Renal cortical epithelial cell (primary cell): ENCODE measurements around the gene TBCD. TPM values are rescaled to one million over a fixed set of nuclear protein-coding genes. Genes with fewer than 3 reads are reported as not detected.

Source experiments
- DNase-seq: peaks from one replicate; pipeline ENCODE4 v3.0.0-alpha.2; 2011; ENCODE audit warnings: low read depth
- total RNA-seq: library from RNA; depleted of rRNA; stranded (reverse); fragments of >200 nt; gene quantifications from 2 replicates; pipeline ENCODE4 v1.2.3, GENCODE V29; 2014

TBCD gene
- total RNA-seq, 1 donor from 2014 or later = 38.5 TPM

DNA sequence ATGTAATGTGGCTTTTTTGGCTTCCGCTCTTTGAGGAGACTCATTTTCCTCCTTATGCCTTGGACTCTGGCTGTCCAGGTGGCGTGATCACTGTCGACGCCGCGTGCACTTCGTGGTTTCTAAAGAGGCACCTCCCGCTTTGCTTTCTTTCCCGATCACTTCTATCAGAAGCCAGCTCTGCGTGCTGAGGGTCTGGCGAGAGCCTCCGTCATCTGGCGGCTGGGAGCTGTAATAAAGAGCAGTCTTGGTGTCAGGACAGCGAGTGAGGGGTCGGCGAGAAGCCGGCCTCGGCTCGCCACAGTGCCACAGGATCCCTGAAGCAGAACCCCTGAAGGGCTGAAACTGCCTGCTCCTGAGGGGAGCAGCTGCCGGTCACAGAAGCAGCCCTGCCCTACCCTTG is 80.5 kb downstream of the TBCD start:
- DNase-seq = no peak

DNA sequence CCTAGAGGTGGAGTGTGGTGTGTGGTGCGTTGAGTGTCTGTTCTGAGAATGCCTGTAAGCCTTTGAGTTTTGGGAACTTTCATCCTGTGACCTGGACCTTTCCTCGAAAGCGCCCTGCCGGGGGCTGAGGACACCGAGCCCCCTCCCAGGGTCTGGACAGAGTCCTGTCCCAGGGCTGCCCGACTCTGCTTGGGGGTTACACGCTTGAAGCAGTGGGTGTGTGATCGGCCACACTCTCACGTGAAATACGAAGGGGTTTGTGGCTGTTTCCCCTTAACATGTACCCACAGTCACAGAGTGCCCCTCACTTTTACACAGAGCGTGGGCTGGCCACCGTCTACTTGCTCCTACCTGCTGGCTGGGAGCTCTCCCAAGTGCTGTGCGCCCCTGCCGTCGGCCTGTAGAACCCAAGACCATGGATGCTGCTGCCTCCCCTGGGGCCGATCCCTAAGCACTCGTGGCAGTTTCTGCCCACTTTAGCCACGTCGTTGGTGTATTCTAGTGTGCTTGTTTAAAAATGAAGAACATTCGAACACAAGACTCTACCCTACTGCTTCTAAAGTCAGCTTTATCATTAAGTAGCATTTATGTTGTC is 81.1 kb downstream of the TBCD start:
- no peak for DNase-seq

DNA sequence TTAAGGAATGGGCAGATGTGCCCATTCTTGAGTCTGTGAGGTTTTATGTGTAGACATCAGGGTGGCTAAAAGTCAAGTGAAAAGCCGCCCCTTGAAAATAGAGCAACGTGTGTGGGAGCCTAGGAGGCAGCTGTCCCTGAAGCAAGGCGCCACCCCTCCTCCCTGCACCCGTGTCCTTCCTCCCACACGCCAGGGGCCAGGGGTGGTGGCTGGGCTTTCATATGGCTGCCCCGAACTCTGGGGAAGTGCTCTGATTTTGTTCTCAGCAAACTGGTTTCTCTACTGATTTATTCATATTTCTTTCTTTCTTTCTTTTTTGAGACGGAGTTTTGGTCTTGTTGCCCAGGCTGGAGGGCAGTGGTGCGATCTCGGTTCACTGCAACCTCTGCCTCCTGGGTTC is 83.3 kb downstream of the TBCD start:
- DNase-seq = no peak

DNA sequence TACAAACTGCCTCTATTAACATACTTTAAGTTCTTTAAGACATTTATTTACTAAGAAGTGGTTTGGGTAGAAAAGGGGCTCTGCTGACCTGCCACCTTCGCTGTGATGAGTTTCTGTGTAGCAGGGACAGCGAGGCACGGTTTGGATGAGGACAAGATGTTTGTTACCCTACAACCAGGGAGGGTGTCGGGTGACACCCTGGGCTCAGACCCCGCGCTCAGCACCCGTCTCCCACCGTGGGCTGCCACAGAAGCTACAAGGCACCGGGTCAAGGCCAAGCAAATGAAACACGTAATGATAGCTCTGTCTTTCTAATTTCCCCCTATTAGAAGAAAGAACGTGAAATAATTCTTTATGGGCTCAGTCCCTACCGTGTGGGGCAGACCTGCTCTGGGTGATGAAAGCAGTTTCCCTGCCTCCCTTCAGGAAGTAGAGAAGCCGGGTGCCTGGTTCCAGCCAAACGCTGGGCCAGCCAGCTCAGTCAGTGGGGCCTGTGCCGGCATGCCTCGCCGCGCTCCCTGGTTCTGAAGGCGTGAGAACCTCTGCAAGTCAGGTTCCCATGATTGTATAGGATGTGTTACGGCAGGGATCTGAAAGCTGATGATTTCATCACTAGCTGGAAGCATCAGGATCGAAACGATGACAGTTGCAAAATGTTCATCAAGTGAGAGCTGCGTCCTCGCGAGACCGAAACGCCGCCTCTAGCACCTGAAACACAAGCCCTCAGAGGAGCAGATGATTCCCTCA is 84.1 kb downstream of the TBCD start:
- no peak for DNase-seq

DNA sequence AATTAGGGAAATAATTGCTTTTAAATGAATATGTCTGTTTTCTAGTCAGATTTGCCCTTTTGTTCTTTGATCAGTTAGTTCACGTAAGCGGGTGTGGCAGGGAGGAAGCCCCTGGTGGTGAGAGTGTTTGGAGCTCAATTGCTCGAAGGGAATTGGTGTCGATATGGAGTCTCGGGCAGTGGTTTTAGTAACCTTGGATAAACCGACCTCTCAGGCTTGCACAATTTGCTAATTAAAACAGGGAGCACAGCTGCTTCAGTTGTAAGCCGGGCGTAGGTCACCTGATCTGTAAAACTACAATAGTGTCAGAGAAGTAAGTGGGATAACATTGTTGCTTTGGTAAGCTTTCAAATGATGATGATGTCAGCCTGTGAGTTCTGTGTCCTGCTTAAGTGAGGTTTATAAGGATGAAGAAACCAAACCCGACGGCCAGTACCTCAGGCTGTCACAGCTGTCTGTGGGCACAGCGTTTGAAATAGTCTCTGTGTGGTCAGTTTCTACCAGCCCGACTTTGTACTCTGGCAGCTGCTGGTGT is 85.0 kb downstream of the TBCD start:
- peak; percentile 57 for DNase-seq

DNA sequence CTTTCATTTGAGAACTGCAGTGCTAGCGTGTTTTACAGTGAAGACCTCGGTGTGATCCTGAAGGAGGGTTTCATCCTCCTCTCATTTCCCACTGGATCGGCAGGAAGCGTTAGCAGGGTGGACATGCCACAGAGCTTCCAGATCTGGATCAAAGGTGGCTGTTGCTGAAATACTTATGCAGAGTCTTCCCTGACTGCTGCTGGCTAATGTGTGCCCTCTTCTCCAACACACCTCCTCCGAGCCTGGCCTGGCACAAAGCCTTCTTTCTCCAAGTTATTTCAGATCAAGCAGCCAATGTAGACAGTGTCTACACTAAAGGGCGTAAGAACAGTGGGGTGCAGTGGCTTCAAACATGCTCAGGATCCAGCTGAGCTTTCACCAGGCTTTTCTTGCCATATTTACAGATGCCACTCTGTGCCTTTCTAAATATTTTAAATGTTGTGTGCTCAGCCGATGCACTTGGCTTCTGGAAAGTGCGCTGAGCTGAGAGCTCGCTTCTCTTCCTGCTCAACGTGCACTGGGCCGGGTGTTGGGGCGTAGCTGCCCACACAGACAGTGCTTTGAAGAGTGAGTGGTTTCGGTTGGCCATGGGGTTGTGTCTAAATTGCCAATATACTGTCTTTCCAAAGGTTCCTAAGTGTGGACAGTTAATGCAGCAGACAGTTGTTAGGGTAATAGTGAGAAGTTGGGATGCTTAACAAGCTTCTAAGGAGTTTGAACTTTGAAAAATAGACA is 85.9 kb downstream of the TBCD start:
- DNase-seq = no peak

DNA sequence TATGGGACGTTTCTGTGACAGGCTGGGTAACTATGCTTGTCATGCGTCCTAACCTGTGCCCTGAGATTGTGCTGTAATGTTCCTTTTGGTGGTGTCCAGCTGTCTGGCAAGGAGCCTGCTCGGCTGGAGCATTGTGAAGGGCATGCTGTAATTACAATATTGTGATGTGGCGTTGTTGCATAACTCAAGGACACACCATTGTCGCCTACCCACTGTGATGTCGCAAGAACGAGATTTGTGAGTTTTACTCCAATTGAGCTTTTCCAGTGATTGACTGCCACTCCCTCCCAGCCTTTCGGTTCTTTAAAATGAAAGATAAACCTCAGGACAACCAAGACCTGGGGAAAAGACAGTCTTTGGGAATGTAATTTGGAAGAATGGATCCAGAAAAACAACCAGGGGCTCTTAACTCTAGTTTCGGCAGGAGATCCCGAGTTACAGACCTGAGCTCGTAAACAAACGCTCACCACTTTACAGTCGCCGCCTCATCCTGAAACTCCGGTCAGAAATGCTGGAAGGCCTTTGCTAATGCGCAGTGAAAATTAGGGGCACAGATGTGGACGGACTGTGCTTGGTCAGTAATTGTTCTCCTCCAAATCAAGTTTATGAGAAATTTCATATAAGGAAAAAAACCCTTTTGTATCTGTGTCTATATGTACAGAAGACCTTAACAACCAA is 86.7 kb downstream of the TBCD start:
- peak; percentile 66 for DNase-seq

DNA sequence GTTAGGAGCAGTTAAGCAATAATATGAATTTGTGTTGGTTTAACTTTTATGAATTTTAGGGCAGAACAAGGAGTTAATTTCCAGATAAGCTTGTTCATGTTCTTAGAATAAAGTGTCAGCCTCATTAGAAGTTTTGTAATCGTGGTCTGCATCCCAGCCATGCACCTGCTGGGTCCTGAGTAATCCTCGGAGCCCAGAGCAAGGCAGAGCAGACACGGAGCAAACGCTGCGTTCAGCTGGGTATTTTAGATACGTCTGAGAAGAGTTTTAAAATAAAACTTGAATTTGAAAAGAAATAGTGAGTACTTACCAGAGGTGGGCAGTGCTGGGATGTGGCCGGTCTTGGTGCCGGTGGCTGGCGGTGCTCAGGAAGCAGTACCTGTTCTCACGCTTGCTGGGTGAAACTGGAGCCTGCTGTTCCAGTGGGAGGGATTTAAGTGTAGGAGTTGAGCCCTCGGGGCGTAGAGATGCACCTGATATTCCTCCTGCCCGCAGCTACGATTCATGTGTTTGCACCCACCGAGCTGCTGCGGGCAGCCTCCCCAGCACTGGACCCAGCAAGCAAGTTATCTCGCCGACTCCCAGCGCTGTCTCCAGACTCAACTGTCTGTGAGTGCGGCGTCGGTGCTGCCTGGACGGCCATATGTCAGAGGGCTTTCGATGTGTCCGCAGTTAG is 87.9 kb downstream of the TBCD start, which contains the start of gene ZNF750:
Gene ZNF750, minus strand, starts transcription at position 406 of the 676 bp plus-strand sequence. CDS start 7,568 bp downstream, outside the sequence.
- no peak for DNase-seq

DNA sequence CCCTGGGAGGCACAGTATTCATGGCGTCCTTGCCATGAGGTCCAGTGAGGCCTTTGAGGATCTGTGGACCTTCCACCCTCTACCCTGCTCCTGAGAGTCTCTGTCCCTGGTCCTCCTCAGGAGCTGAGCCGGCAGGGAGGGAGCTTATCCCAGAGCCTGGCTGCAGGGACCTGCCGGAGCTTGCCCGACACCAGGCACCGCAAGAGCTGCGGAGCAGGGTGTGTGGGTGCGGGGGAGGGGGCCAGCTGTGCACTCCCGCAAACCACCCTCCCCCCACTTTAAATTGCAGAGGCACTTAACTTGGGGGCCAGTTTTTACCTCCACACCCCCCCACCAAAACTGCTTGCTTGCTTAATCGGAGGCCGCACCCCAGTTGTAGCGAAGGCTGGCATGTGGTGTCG is 88.6 kb downstream of the TBCD start:
- no peak for DNase-seq

DNA sequence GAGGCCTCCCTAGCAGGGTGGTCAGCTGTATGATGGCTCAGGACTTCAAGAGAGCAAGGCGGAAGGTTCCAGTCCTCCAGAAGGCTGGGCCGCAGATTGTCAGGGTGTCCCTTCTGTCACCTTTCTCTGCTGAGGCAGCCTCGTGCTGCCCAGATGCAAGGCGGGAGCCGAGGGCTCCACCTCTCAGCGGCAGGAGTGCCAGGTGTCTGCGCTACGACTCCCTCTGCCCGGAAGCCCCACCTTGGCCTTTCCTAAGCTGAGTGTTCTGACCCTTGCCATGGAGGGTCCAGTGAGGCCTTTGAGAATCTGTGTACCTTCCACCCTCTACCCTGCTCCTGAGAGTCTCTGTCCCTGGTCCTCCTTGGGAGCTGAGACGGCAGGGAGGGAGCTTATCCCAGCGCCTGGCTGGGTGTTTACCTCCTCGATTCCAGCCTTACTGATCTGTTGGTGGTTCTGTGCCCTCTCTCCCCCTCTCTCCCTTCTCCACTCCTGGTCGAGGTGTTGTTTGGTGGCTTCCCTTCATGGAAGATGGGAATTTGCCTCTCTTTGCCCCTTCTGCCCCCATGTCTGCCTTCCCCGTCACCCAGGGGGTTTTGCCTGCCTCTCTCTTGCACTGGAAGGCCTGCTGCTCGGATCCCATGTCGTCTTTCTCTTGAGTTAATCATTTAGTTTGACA is 90.2 kb downstream of the TBCD start:
- DNase-seq = no peak

DNA sequence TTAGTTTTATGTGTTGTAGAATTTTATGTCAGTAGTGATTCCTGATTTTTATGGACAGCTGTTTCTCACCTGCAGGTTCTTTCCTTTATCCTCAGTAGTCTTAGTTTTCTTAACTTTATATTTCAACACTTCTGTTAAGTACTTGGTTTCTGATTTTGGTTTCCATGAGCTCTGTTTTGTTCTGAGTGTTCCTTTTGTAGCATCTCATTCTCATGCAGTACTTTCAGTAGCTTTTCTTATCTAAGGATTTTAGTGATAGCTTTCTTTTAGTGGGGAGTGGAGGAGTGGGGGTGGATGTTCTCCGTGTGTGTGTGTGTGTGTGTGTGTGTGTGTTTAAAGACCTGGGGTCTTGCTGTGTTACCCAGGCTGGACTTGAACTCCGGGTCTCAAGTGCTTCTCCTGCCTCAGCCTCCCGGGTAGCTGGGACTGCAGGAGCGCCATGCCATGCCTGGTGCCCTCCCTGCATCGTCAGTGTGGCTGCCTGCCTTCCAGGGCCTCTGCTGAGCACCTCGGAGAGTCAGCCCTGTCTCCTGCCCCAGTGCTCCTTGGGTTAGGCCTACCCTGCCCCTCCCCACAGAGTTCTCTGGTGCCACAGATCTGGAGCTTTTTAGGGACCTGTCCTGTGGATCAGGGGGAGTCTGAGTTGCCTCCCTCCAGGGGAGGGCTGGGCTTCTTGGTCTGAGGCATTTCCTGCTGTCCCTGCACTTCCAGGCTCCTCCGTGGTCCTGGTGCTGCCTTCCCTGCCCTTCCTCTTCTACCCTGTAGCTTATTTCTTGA is 92.2 kb downstream of the TBCD start:
- no peak for DNase-seq

DNA sequence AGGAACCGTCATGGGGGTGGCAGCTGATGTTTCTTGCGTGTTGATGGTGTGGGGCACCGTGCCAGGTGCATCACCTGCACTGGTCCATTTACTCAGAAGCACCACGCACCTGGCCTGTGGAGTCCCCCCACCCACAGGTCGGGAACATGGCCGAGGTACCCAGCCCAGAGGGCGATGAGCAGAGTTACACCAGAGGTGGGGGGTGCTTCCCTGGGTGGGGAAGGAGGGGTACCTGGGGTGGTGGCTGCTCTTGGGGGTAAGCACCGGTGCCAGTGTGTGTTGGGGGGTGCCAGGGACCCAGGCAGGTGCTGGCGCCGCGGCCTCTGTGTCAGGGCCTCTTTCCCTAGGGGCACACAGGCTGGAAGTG is 92.9 kb downstream of the TBCD start:
- no peak for DNase-seq

DNA sequence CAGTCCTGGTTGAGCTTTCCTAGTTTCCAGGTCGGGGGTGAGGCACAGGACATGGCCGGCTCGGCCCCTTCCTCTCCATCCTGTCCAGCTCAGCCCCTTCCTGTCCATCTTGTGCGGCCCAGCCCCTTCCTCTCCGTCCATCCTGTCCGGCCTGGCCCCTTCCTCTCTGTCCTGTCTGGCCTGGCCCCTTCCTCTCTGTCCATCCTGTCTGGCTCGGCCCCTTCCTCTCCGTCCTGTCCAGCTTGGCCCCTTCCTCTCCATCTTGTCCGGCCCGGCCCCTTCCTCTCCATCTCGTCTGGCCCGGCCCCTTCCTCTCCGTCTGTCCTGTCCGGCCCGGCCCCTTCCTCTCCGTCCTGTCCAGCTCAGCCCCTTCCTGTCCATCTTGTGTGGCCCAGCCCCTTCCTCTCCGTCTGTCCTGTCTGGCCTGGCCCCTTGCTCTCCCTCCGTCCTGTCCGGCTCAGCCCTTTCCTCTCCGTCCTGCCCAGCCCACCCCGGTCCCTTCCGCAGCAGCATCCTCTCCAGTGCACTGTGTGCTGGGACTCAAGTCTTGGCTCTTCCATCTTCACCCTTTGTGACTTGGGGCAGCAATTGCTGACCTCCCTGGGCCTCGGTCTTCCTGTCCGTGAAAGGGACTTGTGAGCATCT is 93.4 kb downstream of the TBCD start:
- no peak for DNase-seq

DNA sequence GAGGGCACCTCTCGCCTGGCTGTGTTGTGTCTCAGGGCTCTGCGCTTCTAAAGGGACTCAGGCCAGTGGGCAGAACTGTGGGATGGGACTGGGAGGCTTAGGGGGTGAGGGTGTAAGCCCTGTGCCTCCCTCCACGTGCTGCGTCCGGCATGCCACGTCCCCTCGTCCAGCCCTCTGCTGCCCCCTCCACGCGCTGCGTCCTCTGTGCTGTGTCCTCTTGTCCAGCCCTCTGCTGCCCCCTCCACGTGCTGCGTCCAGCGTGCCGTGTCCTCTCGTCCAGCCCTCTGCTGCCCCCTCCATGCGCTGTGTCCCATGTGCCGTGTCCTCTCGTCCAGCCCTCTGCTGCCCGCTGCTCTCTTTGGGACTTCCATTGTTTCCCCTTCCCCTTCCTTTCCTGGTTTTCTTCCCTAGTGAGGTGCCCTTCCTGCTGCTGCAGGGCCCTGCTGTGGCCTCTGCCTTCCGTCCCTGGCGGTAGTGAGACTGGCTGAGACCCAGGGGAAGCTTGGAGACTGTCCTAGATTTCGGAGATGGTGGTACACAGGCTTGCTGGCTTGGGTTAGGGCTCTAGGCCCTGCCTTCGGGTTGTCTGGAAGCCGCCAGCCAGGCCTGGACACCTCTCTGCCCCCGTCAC is 94.3 kb downstream of the TBCD start:
- no peak for DNase-seq

DNA sequence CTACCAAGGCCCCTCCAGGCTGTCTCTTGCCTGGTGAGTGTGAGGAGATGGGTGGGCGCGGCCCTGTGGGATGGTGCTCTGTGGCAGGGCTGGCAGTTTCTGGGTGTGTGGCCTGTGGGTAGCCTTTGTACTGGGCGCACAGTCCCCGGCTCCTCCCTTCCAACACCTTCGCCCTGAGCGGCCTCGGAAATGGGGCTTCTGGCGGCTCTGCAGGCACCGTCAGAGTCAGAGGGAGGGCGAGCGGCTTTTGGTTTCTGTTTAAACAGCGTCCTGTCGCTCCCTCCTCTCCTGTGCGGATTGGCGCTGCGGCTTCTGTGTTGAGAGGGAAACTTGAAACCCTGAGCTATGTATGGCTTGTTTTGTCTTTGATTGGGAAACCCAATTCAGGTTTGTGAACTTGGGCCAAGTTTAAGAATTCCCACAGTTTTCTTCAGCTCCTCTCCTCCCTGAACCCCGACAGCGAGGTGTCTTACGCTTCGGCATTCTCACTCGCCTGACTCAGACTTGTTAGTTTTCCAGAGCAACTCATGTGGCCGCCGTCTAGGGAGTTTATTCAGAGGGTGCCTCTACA is 96.2 kb downstream of the TBCD start:
- peak; percentile 29 for DNase-seq

DNA sequence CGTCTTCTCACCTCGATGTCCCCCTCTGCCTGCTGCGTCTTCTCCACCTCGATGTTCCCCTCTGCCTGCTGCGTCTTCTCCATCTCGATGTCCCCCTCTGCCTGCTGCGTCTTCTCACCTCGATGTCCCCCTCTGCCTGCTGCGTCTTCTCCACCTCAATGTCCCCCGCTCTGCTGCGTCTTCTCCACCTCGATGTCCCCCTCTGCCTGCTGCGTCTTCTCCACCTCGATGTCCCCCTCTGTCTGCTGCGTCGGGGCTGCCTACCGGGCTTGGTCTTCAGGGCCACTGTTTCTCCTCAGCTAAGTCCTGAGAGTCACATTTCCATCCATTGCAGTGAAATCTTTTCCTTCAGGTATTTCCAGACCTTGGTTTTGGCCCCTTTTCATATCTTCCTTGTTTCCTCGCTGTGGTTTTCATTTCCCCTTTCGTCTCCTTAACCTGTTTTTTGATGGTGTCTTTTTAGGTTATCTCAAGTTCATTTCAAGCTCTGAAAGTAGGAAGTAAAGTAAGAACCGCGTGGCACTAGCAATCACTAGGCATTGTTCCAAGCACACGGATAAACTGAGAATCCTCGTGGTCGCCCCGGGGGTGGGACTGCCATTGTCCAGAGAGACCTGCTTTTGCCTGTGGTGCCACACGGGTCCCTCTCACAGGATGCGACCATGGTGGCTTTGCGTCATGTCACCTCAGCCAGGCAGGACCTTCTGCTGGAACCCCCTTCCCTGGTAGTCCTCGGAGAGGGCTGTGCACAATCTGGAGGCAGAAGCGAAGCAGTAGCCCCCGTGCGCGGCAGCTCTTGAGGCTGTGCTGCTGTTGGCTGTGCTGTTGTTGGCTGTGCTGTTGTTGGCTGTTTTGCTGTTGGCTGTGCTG is 97.4 kb downstream of the TBCD start:
- DNase-seq = no peak

DNA sequence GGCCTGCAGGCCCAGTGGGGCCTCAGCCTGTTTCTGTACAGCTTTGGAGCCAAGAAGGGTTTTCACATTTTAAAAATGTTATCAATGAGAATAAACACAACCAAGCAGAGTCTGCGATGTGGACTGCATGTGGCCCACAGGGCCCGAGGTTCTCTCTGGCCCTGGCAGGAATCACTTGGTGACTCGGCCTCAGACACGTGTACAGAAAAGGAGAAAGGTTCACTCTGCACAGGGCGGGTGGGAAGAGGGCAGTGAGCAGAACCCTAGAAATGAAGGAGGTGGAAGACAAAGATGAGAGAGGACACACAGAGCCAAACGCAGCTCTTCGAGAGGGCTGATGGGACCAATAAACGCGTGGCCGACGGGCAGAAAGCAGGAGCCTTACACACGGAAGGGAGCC is 99.5 kb downstream of the TBCD start:
- DNase-seq = no peak

DNA sequence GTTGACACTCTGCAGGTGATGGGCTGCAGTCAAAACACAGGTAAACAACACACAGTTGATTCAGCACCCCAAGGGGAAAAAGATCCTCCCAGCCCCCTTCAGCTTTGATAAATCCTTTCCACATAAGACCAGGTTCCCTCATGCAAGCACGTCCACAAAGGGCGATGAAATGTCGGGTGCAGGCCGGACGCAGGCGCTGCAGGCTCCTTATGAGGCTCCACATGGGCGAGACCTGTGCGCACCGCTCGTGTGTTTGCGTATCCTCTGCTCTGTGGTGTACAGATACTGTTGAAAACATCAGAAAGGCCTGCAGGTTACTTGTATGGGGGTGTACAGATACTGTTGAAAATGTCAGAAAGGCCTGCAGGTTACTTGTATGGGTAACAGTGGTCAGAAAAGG is 102.4 kb downstream of the TBCD start:
- no peak for DNase-seq
